GM19438 (cell line): ENCODE data around the gene CD44.

ENCODE experiments used
- ATAC-seq: cut with Tn5 transposase; IDR thresholded peaks from one replicate; pipeline ENCODE4 v1.9.1; 2021; ENCODE audit warnings: low read depth; ENCODE audit not compliant: unreplicated experiment

The CD44 gene

DNA sequence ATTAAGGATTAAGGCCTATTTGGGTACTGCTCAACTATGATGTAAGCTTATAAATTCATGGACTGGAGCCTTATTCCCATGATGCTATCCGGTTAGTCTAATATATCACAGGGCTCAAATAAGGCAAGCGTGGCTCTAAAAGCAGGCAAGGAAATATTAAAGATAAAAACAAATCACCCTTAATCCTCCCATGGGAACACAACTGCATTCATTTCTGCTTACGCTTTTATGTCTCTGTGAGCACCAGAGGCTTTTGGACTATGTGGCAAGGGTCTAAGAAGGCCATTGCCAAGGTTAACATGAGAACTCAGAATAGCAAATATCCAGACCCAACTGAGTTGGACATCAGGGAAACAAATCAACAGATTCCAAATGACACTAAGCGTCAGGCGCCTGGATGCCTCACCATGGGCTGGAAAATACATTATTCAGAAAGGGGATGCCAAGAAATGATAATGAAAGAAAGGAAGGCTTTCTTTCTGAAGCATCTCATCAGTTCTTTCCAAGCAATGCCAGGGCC is 142.3 kb downstream of the CD44 start:
- ATAC-seq: no peak
